Inferior parietal cortex (tissue), 1 donor: ENCODE results near the gene CBARP.
"Not testable (repeated sequence)": the region's sequence is repeated elsewhere in the genome, so short reads cannot be mapped to it uniquely, and the experiment has no call there.

ENCODE experiments used
- DNase-seq: peaks from one replicate; pipeline ENCODE4 v3.0.0-alpha.2; 2016; ENCODE audit errors: extremely low spot score

CBARP gene

DNA sequence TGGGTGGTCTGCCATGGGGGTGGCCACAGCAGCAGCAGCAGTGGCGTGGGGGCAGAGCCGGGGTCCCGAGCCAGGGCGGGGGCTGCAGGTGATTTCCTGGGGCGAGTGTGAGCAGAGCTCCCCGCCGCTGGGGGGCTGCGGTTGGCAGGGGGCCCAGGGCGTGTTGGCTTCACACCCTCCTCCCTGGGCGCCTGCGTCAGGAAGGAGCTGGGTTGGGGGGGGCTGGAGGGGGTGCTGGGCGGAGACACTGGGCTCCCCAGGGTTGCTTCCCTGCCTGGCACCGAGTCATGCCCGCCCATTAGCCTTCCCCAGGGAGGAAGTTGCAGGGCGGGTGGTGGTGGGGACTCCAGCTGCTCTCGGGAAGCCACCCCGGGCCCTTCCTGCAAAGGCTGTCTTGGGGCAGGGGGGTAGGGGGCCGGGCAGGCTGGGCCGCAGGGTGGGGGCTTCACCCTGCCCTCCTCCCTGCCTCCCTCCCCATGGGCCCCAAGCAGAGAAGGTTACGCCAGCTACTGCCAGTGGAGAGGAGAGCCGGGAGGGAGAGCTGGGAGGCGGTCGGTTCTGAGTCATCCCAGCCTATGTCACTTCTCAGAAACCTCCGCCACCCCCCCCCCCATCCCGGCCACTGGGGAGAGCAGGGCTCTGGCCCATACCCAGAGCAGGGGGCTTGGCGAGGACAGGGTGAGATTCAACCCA, 15.2 kb upstream of the CBARP start:
- DNase-seq = no peak

GRCh38 chr19:1252221-1252820, 14.5 kb upstream of the CBARP start:
- DNase-seq = no peak

- DNase-seq = no peak
These were observed 13.8 kb upstream of the CBARP start for GRCh38 chr19:1251330-1252220.

DNA sequence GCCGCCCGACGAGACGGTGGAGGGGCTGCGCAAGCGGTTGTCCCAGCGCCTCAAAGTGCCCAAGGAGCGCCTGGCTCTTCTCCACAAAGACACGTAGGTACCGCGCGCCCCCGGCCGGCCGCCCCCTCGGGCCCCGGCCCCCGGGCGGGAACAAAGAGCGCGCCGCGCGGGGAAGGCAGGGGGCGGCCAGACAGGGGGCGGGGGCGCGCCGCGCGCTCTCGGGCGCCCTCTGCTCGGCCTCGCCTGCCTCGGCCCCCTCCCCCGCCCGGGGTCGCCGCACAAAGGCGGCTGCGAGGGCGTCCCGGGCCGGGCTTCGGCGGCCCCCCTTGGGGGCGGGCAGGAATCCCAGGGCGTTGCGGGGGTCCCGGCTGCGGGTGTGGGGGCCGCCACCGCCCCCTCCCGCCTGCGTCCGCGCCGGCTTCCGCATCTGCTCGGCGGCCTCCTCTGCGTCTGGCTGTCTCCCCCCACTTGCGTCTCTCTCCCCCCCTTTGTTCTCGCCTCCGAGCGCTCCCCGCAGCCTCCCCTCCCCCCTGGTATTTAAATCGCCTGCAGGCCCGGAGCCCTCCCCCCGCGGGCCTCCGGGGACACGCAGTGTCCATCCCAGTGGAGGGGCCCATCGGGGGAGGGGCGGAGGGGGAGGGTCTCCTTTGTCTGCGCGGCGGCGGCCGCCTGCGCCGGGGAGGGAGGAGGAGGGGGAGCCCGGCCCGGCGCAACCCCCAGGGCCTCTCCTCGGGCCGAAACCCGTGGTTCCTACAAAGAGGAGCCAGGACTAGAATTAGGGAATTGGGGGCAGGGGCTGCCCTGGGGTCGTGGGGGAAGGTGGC, 12.8 kb upstream of the CBARP start:
- DNase-seq = no peak

GRCh38 chr19:1249990-1250436, 12.2 kb upstream of the CBARP start:
- no peak for DNase-seq

DNA sequence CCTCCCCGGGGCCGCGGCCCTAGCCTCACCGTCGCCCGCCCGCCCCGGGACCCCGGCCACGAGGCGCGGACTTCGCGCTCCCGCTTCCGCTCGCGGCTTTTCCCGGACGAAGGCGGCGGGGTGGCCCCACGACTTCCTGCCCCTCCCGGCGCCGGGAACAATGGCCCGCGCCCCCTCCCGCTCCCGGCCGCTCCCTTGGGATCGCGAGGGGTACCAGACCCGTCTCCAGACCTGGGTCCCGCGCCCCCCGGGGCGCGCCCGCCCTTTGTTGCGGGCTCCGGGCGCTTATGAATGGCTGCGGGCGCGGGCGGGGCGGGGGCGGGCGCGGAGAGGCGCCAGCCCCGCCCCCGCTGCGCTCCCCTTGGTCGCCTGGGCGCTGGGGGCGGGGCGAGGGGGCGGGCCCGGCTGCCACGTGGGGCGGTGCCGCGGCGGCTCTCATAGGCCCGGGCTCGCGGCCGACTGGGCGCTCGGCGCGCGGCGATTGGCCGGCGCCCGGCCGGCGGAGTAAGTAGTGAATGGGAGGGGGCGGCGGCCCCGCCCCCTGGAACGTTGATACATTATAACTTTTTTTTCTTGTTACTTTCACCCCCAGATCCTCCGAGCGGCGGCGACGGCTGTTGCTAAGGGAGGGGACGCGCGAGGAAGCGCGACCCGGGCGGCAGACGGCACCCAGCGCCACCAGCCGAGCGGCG, 11.6 kb upstream of the CBARP start:
- peak; percentile 87 for DNase-seq

DNA sequence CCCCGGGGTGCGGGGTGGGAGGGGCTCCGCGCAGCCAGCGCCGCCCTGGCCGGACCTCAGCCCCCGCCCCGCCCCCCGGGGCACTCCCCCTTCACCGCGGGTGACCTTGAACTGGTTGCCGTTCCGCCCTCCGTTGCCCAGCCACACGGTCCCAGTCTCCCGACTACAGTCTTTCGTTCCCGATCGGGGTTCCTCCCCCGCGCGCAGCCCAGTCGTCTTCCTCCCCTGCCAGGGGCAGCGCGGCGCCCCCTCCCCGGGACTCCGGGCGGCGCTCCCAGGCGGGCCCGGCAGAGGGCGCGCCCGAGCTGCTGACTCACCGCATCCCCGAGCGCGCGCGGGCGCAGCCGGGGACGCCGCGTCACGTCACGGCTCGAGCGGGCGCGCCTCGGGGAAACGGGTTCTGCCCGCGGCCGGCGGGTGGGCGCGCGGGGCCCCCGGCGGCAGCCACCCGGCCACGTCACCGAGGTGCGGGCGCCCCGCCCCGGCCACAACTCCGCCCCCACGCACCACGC, 11.0 kb upstream of the CBARP start:
- peak; percentile 70 for DNase-seq

DNA sequence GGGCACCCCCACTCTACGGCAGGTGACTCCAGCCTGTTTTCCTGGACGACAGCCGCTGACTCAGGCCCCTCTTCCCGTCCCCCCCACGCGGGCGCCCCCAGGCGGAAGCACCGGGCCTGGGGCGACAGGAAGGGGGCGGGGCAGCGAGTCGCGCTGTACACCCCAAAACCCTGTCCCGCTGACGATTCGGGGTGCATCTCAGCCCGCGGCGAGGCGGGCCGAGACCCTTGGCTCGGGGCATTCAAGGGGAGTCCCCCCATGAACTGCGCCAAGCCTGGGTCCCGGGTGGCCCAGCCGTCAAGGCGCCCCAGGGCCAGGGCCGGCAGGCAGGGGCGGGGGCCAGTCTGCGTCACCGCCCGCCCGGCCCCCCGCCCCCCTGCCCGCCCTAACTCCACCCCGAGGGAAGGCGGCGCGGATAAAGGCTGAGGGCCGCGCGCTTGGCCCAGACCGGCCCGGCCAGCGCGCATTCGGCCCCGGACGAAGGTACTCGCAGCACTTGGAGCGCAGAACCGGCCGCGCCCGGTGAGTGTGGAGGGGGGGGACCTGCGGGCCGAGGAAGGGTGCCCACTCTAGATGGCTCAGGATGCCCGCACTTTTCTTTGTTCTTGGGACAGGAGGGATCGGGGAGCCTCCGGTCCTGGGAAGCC, 10.5 kb upstream of the CBARP start, which contains the start of gene MIDN:
TSS of gene MIDN (plus strand) at position 445 of the 647 bp plus-strand sequence. CDS start 1,714 bp downstream, outside the sequence.
- DNase-seq = peak; percentile 45

DNA sequence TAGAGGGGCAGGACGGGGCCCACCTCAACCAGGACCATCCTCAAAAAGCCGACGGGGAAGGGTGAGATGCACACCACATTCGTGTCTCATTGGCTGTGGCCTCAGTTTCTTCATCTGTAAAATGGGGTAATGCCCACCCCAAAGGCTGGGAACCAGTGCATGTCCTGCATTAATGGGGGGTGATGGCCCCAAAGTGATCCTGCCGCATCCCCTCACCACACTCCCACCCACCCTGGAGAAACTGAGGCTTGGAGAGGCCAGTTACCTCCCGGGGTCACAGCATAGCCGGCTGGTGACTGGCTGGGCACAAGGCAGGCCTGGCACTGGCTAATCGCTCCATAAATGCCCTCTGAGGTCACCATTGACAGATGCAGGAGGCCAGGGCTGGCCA, 9.9 kb upstream of the CBARP start:
- no peak for DNase-seq

- not testable (repeated sequence) for DNase-seq
These were observed 8.7 kb upstream of the CBARP start for GRCh38 chr19:1246265-1247087.

DNA sequence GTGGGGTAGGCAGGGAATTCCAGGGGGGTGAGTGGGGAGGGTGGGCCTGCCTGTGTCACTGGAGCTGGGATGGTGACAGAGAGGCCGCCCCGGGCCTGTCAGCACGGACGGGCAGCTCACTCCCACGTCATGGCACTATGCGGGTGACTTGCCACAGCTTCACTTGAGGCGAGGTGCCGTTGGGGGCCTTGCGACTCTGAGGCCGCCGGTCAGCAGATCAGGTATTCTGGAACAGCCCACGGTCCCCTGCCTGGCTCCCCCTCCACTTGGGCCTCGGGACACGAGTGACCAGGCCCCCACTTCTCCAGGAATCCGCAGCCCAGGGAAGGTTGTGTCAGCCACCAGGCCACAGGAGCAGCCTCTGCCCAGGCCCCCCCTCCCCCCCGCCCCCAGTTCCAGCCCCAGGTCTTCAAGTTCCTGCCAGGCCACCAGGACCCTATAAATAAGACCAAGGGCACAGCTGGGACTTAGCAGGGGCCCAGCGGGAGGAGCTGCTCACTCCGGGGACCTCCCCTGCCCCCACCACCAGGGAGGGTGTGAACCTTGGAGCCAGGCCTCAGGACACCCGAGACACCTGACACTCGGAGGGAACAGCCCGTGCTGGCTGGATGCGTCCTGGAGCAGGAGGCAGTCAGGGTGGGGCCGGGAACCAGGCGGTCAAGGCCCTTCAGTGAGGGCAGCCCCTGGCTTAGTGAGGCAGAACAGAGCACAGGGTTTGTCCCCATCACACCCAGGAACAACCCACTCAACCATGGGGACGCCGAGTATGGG, 7.9 kb upstream of the CBARP start:
- DNase-seq = no peak

DNA sequence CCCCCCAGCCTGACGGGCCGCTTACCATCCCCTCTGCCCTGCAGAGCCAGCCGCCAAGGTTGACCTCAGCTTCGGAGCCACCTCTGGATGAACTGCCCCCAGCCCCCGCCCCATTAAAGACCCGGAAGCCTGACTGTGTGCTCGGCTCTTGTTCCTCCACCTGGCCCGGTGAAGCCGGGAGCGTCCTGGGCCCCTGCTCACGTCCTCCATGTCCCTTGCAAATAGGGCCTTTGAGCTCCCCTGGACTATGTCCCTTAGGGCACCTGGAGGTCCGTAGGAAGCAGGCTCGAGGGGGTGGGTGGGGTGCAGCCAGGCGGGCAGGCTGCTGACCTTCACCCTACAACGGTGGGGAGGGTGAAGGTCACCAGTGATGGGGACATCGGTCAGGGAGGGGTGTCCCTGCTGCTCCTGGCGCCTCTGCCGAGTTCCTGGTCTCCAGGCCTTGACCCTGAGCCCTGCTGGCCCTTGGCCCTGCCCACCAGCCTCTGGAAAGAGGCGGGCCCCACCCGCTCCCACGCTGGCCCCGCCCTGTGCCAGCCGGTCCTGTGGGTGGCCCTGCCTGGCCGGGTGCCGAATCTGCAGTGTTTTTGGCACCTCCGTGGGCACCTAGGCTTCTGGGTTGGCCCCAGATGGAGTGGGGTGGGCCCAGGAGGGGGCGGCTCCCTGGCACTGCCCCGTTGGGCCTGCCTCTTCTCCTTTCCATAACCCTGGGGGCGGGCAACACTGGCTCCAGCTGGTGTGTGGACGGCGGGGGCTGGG, 7.1 kb upstream of the CBARP start:
- no peak for DNase-seq

DNA sequence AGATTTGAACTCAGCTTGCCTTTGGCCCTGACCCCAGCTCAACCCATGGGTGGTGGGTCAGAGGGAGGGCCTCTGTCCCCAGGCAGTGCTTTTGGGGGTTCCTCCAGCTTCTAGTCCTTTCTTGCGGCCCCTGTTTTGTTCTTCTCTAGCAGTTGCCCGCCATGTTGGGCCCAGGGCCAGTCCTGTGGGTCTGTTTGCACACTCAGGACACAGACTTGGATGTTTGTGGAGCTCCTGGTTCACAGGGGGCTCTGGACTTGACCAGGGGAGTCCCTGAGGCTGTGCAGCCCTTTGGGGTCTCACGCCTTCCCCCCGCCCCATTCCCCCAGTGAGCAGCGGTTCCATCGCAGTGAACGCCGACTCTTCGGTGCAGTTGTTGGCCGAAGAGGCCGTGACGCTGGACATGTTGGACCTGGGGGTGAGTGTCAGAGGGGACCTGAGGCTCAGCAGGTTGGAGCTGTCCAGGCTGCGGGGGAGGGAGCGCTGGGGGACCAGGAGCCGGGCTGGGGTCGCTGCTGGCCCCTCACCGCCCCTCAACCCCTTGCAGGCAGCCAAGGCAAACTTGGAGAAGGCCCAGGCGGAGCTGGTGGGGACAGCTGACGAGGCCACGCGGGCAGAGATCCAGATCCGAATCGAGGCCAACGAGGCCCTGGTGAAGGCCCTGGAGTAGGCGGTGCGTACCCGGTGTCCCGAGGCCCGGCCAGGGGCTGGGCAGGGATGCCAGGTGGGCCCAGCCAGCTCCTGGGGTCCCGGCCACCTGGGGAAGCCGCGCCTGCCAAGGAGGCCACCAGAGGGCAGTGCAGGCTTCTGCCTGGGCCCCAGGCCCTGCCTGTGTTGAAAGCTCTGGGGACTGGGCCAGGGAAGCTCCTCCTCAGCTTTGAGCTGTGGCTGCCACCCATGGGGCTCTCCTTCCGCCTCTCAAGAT, 6.2 kb upstream of the CBARP start:
- DNase-seq = peak; percentile 74

GRCh38 chr19:1241417-1242095, 3.8 kb upstream of the CBARP start, which contains the start of gene ATP5F1D:
Gene ATP5F1D (plus strand): TSS chr19:1241751. CDS start chr19:1241851, 100 bp downstream.
- DNase-seq = peak; percentile 95

DNA sequence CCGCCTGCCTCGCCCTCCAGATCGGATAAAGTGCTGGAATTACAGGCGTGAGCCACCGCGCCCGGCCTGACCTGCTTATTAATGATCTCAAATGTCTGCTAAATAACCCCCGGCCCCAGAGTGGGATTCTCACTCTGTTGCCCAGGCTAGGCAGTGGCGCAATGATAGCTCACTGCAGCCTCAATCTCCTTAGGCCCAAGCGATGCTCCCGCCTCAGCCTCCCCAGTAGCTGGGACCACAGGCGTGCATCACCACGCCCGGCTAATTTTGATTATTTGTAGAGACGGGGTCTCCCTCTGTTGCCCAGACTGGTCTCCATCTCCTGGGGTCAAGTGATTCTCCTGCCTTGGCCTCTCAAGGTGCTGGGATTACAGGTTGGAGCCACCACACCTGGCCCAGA, 3.1 kb upstream of the CBARP start:
- no peak for DNase-seq
